ENCODE data around the gene TNXB.
"Not testable (repeated sequence)": the region's sequence is repeated elsewhere in the genome, so short reads cannot be mapped to it uniquely, and the experiment has no call there.

Gene TNXB

GRCh38 chr6:32047855-32048766 lies 61.0 kb downstream of the TNXB start:
- DNase-seq (ENCODE audit: low read depth) = no peak
- peak; percentile 87 for TF ChIP-seq CTCF (IDR thresholded peaks at IDR 0.05; ENCODE audit: control insufficient read depth, insufficient read depth, low read depth, low read length, missing control alignments)
- H3K4me3 ChIP-seq (ENCODE audit: control insufficient read depth, low read depth, low read length) = no peak overlapping the region

GRCh38 chr6:32047539-32047854 lies 61.6 kb downstream of the TNXB start:
- no peak overlapping the region for H3K4me3 ChIP-seq (ENCODE audit: control insufficient read depth, low read depth, low read length)
- no peak for TF ChIP-seq CTCF (IDR thresholded peaks at IDR 0.05; ENCODE audit: control insufficient read depth, insufficient read depth, low read depth, low read length, missing control alignments)
- DNase-seq (ENCODE audit: low read depth) = no peak

GRCh38 chr6:32047084-32047478 lies 62.1 kb downstream of the TNXB start:
- DNase-seq (ENCODE audit: low read depth) = no peak
- TF ChIP-seq CTCF (IDR thresholded peaks at IDR 0.05; ENCODE audit: control insufficient read depth, insufficient read depth, low read depth, low read length, missing control alignments) = no peak
- no peak overlapping the region for H3K4me3 ChIP-seq (ENCODE audit: control insufficient read depth, low read depth, low read length)

GRCh38 chr6:32046450-32047083 lies 62.6 kb downstream of the TNXB start:
- no peak for TF ChIP-seq CTCF (IDR thresholded peaks at IDR 0.05; ENCODE audit: control insufficient read depth, insufficient read depth, low read depth, low read length, missing control alignments)
- H3K4me3 ChIP-seq (ENCODE audit: control insufficient read depth, low read depth, low read length) = no peak overlapping the region
- DNase-seq (ENCODE audit: low read depth) = no peak

GRCh38 chr6:32045811-32046449 lies 63.2 kb downstream of the TNXB start:
- H3K4me3 ChIP-seq (ENCODE audit: control insufficient read depth, low read depth, low read length) = no peak overlapping the region
- no peak for TF ChIP-seq CTCF (IDR thresholded peaks at IDR 0.05; ENCODE audit: control insufficient read depth, insufficient read depth, low read depth, low read length, missing control alignments)
- DNase-seq (ENCODE audit: low read depth) = no peak

GRCh38 chr6:32044916-32045315 lies 64.2 kb downstream of the TNXB start:
- DNase-seq (ENCODE audit: low read depth); H3K4me3 ChIP-seq (ENCODE audit: control insufficient read depth, low read depth, low read length): not testable (repeated sequence)

- not testable (repeated sequence) for H3K4me3 ChIP-seq (ENCODE audit: control insufficient read depth, low read depth, low read length); DNase-seq (ENCODE audit: low read depth)
These were observed 65.4 kb downstream of the TNXB start for GRCh38 chr6:32043589-32044380.

GRCh38 chr6:32042276-32042675 lies 66.9 kb downstream of the TNXB start:
- DNase-seq (ENCODE audit: low read depth) = not testable (repeated sequence)

GRCh38 chr6:32041385-32041784 lies 67.8 kb downstream of the TNXB start:
- H3K4me3 ChIP-seq (ENCODE audit: control insufficient read depth, low read depth, low read length); DNase-seq (ENCODE audit: low read depth): not testable (repeated sequence)

More at GRCh38 chr6:32042276-32042675, 66.9 kb downstream of the TNXB start:
- not testable (repeated sequence) for H3K4me3 ChIP-seq (ENCODE audit: control insufficient read depth, low read depth, low read length)

GRCh38 chr6:32041050-32041321 lies 68.2 kb downstream of the TNXB start:
- DNase-seq (ENCODE audit: low read depth); H3K4me3 ChIP-seq (ENCODE audit: control insufficient read depth, low read depth, low read length): not testable (repeated sequence)
